ENCODE data around the gene TRIM59. TPM values are rescaled to one million over a fixed set of nuclear protein-coding genes. Genes with fewer than 3 reads are reported as not detected.

Gene TRIM59
- total and polyA plus RNA-seq, 8 donors = 0.53 to 3.3 (median 1.5) TPM

DNA sequence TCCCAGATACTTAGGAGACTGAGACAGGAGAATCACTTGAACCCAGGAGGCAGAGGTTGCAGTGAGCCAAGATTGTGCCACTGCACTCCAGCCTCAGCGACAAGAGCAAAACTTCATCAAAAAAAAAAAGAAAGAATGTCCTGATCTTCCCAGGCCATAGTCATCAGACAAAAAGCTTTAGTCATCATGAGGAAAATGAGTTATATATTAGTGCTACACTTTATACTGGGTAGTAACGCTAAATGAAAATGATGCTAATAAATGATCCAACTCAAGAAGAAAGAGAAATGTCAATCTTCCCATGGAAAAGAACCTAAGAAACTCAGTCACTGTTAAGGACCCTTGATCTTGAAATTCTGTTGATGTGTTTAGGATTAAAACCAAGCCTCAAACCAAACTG is 26.3 kb upstream of the TRIM59 start:
- Histone ChIP-seq H3K4me1 (no peaks in the 10 kb centered on the region), H3K9me3 (no peaks in the 10 kb centered on the region), H3K4me3 (no peak overlapping the region), H3K27ac (no peak overlapping the region), H3K27me3 (no peaks in the 10 kb centered on the region), H3K36me3 (no peaks in the 10 kb centered on the region)
- WGBS, 2 donors = 98% methylated on average over 2 of the region's 2 CpGs
- no peak for ATAC-seq
- intact Hi-C loops (cut with DNase I) = no loop called here
- TF ChIP-seq, protein P1, sequence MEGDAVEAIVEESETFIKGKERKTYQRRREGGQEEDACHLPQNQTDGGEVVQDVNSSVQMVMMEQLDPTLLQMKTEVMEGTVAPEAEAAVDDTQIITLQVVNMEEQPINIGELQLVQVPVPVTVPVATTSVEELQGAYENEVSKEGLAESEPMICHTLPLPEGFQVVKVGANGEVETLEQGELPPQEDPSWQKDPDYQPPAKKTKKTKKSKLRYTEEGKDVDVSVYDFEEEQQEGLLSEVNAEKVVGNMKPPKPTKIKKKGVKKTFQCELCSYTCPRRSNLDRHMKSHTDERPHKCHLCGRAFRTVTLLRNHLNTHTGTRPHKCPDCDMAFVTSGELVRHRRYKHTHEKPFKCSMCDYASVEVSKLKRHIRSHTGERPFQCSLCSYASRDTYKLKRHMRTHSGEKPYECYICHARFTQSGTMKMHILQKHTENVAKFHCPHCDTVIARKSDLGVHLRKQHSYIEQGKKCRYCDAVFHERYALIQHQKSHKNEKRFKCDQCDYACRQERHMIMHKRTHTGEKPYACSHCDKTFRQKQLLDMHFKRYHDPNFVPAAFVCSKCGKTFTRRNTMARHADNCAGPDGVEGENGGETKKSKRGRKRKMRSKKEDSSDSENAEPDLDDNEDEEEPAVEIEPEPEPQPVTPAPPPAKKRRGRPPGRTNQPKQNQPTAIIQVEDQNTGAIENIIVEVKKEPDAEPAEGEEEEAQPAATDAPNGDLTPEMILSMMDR (IDR thresholded peaks at IDR 0.05) = no peak
- DNase-seq = no peak
- FAIRE-seq = no peak

DNA sequence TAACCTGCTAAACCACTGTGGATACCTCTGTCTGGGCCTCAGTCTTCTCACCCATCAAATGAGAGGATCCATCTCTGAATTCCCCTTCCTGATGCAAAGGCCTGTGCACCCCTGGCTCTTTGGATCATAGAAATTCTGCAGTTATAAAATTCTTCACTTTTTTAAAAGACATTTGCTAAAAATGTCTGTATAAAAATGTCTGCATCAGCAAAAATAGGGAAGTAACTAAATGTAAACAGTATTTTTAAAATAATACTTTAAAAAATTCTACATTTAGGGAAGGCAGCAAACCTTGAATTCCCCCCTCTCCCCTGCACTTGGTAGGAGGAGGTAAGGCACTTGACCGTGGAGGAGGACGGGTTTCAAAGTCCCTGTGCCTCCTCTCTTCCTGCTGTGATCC is 25.6 kb upstream of the TRIM59 start:
- 82 to 85% methylated on average over 2 of the region's 2 CpGs for WGBS, 2 donors

DNA sequence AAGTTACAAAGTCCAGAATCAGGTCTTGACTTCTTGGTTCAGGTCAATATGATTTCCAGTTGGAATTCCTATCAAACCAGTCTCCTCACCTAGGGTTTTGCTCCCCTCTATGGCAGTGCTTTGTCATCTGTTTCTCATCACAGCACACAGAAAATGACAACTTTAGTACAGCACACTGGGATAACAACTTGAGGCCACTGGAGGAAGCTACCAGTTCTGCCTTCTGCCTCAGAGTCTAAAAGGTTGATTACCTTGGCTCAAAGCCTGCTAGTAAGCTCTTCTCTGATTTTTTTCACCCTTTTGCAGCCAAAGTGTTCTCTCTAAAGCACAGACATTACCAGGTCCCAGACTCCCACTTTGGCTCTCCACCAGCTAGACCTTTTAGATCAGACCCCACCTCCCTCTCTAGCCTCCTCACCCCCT is 24.8 kb upstream of the TRIM59 start:
- ATAC-seq (no peak), DNase-seq (no peak), FAIRE-seq (no peak)
- intact Hi-C loops (cut with DNase I) = no loop called here
- no peaks in the 10 kb centered on the region for H3K36me3 ChIP-seq
- H3K27ac ChIP-seq = no peak overlapping the region
- H3K4me3 ChIP-seq = no peak overlapping the region
- H3K27me3 ChIP-seq = no peaks in the 10 kb centered on the region
- TF ChIP-seq, protein P1 (IDR thresholded peaks at IDR 0.05) = no peak
- H3K4me1 ChIP-seq = no peaks in the 10 kb centered on the region
- no peaks in the 10 kb centered on the region for H3K9me3 ChIP-seq

More for the DNA sequence above, 25.6 kb upstream of the TRIM59 start:
- intact Hi-C loops (cut with DNase I) = no loop called here
- DNase-seq = no peak
- H3K27ac ChIP-seq = no peak overlapping the region
- H3K36me3 ChIP-seq = no peaks in the 10 kb centered on the region
- no peak for FAIRE-seq
- H3K9me3 ChIP-seq = no peaks in the 10 kb centered on the region
- no peak overlapping the region for H3K4me3 ChIP-seq
- ATAC-seq = no peak
- H3K27me3 ChIP-seq = no peaks in the 10 kb centered on the region
- TF ChIP-seq, protein P1 (IDR thresholded peaks at IDR 0.05) = no peak
- H3K4me1 ChIP-seq = no peaks in the 10 kb centered on the region

GRCh38 chr3:160473978-160474377 is 24.4 kb upstream of the TRIM59 start:
- no peak overlapping the region for H3K4me3 ChIP-seq
- H3K27ac ChIP-seq = no peak overlapping the region
- intact Hi-C loops (cut with DNase I) = no loop called here
- ATAC-seq (no peak), DNase-seq (no peak), FAIRE-seq (no peak)
- H3K9me3 ChIP-seq = no peaks in the 10 kb centered on the region
- H3K4me1 ChIP-seq = no peaks in the 10 kb centered on the region
- no peaks in the 10 kb centered on the region for H3K27me3 ChIP-seq
- 37 to 74% methylated on average over 1 of the region's 1 CpG for WGBS, 2 donors
- no peaks in the 10 kb centered on the region for H3K36me3 ChIP-seq
- TF ChIP-seq, protein P1 (IDR thresholded peaks at IDR 0.05) = no peak

GRCh38 chr3:160473221-160473620 is 23.6 kb upstream of the TRIM59 start:
- no peak overlapping the region for H3K4me3 ChIP-seq
- FAIRE-seq = no peak
- H3K9me3 ChIP-seq = no peaks in the 10 kb centered on the region
- TF ChIP-seq, protein P1 (IDR thresholded peaks at IDR 0.05) = no peak
- no peak for DNase-seq
- H3K36me3 ChIP-seq = no peaks in the 10 kb centered on the region
- no peak for ATAC-seq
- H3K27ac ChIP-seq = no peak overlapping the region
- intact Hi-C loops (cut with DNase I) = no loop called here
- no peaks in the 10 kb centered on the region for H3K27me3 ChIP-seq
- H3K4me1 ChIP-seq = no peaks in the 10 kb centered on the region
- 59% methylated on average over 1 of the region's 1 CpG for WGBS, 2 donors
